Fibroblast of skin of left biceps (primary cell): Measurements from ENCODE around the gene GTF3C1.

ENCODE experiments used
- DNase-seq, 2 experiments: peaks; one replicate each; pipeline ENCODE4 v3.0.0-alpha.2; 2013; ENCODE audit warnings: low read depth in 2 of 2

GTF3C1 gene

DNA sequence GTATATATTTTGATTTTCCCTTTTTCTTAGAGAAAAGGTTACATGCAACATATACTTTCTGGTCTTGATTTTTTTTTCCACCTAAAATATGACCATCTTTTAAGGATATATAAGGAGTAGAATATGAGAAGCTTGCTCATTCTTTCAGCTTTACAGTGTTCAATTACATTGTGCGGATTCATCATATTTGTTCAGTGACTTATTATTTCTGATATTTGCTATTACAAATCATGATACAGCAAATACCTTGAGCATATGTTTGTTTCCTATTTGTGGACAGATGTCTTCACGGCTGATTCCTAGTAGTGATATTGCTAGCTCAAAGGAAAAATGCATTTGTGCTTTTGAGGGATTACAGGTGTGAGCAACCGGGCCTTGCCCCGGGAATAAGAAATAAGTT, 18.4 kb upstream of the GTF3C1 start:
- no peak for DNase-seq

DNA sequence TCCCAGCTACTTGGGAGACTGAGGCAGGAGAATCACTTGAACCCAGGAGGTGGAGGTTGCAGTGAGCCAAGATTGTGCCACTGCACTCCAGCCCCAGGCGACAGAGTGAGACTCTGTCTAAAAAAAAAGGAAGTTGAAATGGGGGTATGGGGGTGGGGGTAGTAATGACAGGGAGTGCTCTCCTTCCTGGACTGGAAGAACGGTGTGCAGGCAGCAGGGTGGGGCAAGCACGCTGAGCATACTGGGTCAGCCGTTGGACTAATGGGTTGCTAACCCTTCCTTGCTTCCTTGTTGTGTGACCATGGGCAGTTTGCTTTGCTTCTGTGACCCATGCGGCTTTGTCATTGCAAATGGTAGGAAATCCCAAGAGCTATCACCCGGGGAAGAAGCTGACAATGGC, 16.7 kb upstream of the GTF3C1 start:
- no peak for DNase-seq

DNA sequence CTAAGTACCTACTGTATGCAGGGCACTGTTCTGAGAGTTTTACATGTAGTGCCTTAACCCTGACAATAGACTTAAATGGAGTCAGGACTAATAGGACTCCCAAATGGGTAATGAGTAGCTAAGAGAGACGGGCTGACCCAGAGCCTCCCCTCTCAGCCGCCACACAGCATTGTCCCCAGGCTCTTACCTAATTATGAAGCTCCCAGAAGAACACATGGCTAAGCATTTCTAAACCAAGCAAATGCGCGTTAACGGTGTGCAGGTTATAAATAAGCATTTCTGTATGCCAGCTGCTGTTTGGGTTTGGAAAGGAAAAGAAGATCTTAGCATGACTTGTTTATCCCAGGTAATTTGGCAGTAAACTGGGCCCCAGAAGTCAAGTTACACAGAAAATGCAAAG, 14.5 kb upstream of the GTF3C1 start:
- DNase-seq, result no peak

DNA sequence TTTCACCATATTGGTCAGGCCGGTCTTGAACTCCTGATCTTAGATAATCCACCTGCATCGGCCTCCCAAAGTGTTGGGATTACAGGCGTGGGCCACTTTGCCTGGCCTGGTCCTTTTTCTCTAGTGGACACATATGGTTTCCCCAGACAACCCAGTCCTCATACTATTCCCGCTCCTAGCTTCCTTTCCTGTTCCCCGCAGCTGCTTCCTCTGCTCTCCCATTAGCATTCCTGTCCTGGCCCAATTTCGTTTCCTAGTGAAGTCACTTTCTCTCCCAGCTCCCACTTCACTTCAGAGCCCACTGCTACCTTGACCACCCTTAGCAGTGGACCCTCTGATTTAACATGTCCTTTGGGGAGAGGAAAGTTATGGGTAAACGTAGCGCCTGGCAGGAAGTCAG, 11.5 kb upstream of the GTF3C1 start:
- DNase-seq, result no peak

DNA sequence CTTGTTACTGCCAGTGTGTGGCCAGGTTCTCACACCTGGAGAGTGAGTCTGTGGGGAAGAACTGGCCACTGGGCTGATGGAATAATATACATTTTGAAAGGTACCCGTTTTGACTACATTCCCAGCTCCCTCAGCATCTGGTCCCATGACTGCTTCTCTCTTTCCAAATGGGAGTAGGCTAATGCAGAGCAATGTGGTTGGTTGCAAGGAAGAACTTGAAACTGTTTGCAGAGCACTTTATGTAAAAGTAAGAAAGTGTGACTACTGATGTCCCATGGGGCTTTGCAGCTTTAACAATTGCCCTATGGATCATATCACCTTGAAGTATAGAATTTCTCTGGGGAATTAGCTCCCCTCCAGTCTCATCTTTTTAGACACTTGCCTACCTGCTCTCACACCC, 9.2 kb upstream of the GTF3C1 start:
- no peak for DNase-seq

DNA sequence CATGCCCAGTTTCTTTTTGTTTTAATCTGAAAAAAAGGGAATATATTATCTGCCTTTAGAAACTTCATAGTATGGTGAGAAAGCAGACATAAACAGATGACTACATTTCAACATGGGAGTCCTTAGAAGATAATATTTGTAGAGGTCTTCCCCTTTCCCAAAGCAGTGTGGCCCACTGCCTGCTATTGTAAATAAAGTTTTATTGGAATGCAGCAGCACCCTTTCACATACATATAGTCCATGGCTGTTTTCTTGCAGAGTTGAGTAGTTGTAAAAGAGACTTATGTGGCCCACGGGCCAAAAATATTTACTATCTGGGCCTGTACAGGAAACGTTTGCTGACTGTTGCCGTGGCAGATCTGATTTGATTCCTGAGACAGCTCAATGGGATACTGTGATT, 8.7 kb upstream of the GTF3C1 start:
- no peak for DNase-seq

DNA sequence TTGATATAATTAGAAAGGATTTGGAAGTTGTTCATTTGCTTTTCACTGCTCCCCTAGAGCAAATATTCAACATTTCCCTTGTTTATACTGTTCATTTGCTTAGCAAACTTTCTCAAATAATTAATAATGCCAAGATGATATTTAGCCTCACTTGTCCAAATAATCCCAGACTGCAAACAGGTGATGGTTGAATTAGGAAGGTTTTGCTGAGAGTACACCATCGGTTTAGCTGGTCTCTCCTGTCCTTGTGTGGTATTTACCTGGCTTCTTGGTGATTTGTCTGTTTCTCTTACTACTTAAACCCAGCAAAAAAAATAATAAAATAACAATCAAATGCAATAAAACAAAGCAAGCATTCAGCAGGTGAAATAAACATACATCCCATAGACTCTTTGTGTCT, 6.8 kb upstream of the GTF3C1 start:
- no peak for DNase-seq

DNA sequence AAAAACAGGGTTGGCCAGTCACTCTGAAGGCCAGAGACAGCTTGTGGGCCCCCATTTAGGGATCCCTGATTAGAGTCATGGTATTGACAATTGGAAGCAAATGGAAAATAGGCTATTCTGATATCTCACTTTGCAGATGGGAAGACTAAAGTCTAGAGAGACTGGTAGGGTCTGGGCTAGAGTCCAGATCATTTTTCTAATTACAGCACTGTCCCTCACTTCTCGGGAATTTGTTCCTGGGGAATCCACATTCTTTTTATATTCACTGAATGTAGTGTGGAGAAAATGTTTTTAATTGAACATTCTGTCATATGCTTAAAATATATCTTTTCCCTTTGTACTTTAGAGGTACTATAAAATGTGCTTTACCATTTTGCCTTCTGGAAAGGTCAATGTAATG, 1.3 kb upstream of the GTF3C1 start:
- no peak for DNase-seq

DNA sequence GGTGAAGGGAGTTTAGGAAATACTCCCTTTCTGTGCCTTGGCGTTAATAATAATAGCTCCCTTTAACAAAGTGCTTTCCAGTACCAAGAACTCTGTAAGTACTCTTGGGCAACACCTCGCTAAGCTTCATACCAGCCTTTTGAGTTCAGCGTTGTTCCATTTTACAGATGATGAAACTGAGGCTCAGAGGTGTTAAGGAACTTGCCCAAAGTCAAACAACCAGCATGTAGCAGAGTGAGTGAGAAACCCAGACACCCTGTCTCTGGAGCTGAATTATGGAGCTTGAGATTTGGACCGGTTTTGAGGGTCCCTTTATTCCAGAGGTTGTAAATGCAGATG, 838 bp upstream of the GTF3C1 start:
- no peak for DNase-seq

DNA sequence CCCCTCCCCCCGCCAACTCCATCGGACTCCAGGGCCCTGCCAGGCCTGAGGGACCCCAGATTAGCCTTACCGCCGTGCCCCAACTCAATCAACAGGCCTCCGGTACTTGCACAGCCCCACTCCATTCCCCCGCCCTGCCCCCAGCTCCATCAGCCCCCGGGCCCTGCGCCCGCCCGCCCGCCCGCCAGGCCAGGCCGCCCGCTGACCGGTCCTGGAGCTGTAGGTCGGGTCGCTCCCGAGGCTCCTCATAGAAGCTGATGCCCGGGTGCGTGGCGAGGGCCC, 308 bp downstream of the GTF3C1 start:
- no peak for DNase-seq

DNA sequence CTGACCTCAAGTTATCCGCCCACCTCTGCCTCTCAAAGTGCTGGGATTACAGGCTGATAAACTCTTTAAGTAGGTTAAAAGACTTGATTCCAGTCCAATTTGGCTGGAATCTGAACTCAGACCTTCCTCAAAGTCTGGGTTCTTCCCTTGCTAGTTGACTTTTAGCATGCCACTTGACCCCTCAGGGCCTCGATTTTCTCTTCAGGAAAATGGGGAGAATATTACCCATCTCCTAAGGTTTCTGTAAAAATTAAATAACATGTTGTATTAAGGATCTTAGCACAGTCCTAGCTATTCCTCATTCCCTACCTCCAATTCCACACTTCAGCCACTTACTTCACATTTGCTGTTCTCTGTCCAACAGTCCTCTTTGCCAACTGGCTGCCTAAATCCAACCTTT, 1.9 kb downstream of the GTF3C1 start:
- DNase-seq, result no peak

DNA sequence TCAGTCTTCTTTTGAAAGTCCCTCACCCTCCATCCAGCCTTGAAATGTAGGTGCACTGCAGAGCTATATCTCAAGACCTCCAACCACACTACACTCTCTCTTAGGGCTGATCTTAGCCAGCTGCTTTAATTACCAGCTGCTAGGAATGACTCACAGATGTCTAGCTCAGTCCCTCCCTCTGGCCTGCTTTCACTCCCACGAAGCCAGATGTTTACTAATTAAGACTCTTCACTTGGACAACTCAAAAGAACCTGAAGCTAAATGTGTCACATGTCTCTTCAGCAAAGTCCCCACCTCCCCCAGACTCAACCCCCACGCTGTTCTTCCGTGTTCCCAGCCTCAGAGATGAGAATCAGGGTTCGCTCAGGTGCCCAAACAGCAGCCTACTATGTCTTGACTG, 2.6 kb downstream of the GTF3C1 start:
- DNase-seq, result peak; percentile 17 to 26

DNA sequence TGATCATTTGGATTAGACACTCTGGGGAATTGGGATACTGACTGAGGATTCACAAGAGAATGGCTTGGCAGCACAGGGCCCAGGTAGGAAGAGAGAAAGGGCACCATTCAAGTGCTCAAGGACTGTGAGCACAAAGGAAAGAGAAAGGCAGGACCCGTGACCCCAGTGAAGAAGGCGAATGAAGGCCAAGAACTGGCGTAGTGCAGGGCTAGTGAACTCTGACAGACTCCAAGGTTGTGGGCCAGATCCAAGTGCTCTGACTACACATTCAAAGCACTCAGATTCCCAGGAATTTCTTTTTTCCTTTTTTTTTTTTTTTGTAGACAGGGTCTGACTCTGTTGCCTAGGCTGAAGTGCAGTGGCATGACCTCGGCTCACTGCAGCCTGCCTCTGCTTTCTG, 5.0 kb downstream of the GTF3C1 start:
- no peak for DNase-seq

DNA sequence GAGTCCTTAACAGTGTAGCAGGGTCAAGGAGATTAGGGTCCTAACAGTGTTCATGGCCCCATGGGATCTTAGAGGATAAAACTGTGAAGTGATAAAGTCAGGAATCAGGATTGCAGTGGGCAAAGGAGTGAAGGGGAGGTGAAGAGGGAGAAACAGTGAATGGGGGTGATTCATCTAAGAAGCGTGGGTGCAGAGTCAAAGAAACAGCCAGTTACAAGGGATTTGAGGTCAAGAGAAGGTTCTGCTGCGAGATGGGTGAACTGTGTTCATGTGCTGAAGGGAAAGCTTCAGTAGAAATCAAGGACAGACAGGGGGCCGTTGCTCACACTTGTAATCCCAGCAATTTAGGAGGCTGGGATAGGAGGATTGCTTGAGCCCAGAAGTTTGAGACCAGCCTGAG, 5.9 kb downstream of the GTF3C1 start:
- no peak for DNase-seq

DNA sequence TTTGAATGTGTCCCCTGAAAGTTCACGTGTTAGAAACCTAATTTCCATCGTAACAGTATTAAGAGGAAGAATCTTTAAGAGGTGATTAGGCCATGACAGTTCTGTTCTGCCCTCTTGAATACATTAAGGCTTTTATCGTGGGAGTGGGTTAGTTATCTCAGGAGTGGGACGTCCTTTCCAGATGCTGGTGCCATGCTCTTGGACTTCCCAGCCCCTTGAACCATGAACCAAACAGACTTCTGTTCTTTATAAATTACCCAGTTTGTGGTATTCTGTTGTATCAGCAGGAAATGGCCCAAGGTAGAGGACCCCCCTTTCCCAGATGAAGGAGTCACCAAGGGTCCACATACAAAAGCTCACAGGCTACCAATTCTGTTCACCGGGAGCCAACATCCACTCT, 10.1 kb downstream of the GTF3C1 start:
- DNase-seq, result no peak

DNA sequence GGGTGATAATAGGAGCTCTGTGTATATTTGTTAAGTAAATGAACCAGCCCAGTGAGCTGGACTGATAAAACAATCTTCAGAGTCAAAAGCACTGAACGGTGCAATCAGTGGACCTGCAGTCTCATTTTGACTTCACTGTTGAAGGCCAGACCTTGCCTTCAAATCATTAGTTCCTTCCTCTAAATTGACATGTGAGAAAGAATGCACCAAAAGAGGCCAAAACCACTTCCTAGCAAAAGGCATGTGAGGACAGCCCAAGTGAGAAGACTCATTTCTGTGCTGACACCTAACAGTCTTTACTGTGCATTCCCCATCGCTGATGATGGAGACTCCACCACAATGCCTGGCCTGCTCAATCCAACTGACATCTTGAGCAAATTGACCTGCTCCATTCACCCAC, 10.6 kb downstream of the GTF3C1 start:
- no peak for DNase-seq

DNA sequence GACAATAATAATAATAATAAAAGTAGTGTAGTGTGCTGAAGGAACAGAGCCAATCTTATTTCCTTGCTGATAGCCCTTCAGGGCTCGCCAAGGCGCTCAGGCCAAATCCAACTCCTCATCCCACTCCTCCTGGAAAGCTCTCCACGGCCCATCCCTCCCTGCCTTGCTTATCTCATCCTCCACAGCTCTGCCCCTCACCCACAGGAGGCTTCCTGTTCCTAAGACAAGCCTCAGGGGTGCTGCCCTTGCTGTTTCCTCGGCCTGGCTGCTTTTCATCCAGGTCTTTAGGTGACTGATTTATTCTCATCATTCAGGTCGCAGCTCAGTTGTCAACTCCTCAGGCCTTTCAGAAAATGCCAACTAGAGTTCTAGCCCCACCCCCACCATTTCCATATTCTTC, 11.2 kb downstream of the GTF3C1 start:
- DNase-seq, result no peak

DNA sequence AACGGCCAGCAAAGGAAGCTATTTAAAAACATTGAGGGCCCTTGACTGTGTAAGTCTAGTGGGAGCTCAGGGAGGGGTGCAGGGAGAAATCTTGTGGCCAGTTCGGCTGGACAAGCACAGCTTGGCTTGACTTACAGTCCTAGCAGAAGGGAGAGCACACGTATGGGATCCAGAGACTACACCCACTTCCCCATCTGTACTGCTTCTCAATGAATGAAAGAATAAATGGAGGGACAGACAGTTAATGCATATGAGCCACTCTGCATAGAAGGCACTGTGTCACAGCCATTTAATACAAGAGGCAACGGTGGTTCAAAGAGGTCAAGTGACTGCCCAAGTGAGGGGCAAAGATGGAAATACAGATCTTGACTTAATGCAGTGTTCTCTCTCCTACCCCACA, 15.5 kb downstream of the GTF3C1 start:
- DNase-seq, result no peak

DNA sequence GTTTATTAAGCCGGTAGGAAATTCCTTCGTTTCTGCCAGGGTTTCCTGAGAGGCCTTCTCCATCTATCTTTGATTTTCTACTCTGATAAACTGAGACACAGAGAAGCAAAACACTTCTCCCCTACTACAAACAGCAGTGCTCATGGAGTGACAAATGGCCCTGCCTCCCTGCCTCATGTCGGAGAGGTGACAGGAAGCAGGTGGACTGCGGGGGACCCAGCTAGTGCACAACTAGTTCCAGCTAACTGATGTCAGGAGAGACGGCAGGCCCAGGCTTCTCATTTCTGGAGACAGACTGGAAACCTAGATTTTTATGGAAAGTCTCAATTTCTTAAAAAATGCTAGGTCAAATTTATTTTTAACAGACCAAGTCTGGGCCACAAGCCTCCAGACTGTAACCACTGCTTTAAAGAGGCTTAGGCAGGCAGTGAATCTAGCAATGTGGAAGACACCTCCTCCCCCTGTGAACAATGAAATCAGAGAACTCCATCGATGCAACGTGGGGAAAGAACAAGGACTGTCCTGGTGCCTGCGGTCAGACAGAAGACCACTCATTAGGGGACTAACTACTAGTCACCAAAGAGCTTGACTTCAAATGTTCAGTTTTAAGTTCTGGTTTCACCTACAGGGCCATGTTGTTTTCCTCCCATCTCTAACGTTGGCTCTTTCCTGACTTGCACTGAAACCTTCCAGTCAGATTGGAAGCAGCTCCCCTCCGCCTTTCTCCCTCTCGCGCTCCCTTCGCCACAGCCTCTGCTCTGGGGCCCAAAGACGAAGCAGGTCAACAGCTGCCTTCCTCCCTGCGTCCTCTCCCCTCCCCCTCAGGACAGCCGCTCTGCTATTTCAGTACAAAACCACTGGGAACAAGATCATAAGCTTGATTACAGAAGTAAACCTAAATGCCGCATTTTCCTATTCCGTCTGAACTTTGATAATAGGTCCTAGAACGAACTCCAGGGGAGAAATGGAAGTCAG, 17.6 kb downstream of the GTF3C1 start:
- no peak for DNase-seq

DNA sequence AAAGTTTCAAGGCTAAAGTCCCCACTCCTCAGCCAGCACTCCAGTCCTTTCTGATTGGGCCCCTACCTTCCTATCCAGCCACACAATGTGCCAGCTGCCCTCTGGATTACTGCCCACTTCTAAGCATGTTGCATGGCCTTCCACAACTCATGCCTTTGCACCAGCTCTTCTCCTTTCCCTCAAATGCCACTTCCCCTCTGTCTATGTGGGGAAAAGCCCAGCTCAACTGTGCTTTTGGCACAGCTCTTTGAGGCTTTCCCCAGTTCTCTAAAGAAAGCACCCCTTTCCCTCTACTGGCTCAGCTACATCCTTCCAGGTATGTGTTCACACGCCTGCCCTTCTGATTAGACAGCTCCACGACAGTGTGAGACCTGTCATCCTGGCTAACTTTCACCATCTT, 18.5 kb downstream of the GTF3C1 start:
- no peak for DNase-seq

DNA sequence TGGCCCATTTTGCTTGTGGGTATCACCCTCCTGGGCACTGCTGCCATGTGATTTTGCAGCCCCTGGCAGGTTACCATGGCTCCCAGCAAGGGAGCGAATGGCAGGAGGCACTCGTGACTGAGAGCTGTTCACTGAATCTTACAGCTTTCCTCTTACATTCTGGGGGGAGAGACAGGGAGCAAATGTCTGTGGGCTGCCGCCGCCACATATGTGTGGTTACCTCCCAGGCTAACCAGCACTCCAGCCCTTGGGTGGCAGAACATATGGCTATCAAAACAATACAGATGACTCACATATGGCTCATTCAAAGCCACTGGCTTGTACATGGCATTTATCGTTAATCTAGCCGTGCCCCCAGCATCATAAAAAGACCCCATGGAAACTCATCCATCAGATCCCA, 19.8 kb downstream of the GTF3C1 start:
- peak; percentile 32 to 44 for DNase-seq

DNA sequence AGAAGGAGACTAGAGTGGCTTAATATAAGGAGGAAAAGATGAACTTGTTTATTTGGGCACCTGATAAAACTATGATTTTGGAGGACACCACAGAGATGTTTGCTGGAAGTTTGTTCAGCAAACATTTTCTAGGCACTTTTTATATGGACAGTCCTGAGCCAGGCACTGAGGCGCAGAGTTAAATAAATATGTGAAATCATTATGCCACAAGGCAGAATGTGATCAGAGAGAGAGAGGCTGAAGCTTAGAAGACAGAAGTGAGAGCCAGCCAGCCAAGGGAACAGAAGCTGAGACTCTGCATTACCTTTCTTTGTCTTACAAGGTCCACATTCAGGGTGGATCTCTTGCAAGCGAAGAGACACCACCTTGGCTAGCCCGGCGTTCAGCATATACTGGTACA, 21.4 kb downstream of the GTF3C1 start:
- no peak for DNase-seq

DNA sequence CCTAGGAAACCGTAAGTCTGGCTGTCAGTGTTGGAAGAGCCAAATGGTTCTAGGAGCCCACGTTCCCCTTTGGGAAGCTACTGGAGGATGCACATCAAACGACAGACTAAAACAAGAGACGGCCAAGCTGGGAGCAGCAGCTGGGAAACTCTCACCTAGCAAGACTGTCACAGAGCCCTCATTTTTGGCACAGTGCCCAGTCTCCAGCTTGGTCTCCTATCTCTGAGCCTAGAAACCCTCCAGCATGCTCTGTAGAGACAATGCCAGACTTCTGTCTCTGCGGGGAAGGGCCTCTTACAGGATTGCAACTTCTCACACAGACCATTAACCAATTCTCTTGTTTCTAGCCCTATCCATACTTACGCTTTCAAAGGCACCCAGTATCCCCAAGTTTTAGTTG, 23.5 kb downstream of the GTF3C1 start:
- no peak for DNase-seq

DNA sequence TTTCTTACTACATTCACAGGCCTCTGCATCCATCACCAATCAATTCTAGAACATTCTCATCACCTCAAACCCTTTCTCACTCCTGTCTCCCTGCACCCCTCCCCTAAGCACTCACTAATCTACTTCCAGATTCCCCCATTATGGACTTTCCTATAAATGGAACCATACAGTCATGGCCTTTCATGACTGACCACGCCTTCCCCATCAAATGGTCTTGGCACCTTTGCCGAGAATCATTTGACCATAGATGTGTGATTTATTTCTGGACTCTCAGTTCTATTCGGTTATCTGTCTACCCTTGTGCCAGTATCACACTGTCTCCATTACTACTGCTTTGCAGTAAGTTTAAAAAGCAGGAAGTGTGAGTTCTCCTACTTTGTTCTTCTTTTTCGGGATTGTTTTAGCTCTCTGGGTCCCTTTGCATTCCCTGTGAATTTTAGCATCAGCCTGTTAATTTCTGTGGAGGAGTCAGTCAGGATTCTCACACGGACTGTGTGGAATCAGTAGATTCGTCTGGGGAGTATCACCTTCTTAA, 27.5 kb downstream of the GTF3C1 start:
- DNase-seq, result no peak
